Left ventricle myocardium superior (tissue), 1 donor: ENCODE data around the gene LYRM4. TPM values are rescaled to one million over a fixed set of nuclear protein-coding genes. Genes with fewer than 3 reads are reported as not detected.
"Not testable (repeated sequence)": the region's sequence is repeated elsewhere in the genome, so short reads cannot be mapped to it uniquely, and the experiment has no call there.

Experiments
- ATAC-seq: fragments of 200-7000 bp; cut with Tn5 transposase; one replicate; pipeline ENCODE4 v1.9.1; 2020; ENCODE audit warnings: mild to moderate bottlenecking, moderate library complexity
- DNase-seq: peaks from one replicate; pipeline ENCODE4 v3.0.0-alpha.2; 2020
- intact Hi-C: fragments of 100-400 bp; cut with micrococcal nuclease; formaldehyde crosslinking; loops from one replicate; pipeline ENCODE4 v1.11.0; 2022
- total RNA-seq: library from RNA; stranded (reverse); fragmentation: NEBNext Ultra II Directional; extraction: Animal tissue kit (Norgen Biotek cat#: 25700); gene quantifications from one replicate; pipeline ENCODE4 v1.2.1, GENCODE V29; 2021
- donor health status: DM: no; HTN: yes; CAD: no; lungs with severe emphysema.

The LYRM4 gene
- total RNA-seq, 1 donor from 2014 or later = 26.6 TPM

- intact Hi-C loops = no loop called here
- no peak for ATAC-seq
- DNase-seq = no peak
Measured at GRCh38 chr6:5133943-5134342, 126.8 kb downstream of the LYRM4 start.

- ATAC-seq (peak; percentile 96), DNase-seq (peak; percentile 79)
- intact Hi-C loops = no loop called here
Measured at GRCh38 chr6:5132731-5133130, 128.0 kb downstream of the LYRM4 start.

- intact Hi-C loops = no loop called here
- DNase-seq (no peak), ATAC-seq (no peak)
Measured at GRCh38 chr6:5130135-5130866, 130.4 kb downstream of the LYRM4 start.

- DNase-seq (no peak), ATAC-seq (no peak)
- intact Hi-C loops = no loop called here
Measured at GRCh38 chr6:5128351-5128750, 132.4 kb downstream of the LYRM4 start.

GRCh38 chr6:5127106-5127687 lies 133.6 kb downstream of the LYRM4 start:
- ATAC-seq (no peak), DNase-seq (no peak)
- intact Hi-C loops = no loop called here

GRCh38 chr6:5126214-5126613 lies 134.5 kb downstream of the LYRM4 start:
- ATAC-seq (no peak), DNase-seq (no peak)
- intact Hi-C loops = no loop called here

- no peak for ATAC-seq
- intact Hi-C loops = no loop called here
- DNase-seq = no peak
Measured at GRCh38 chr6:5125152-5126006, 135.4 kb downstream of the LYRM4 start.

- DNase-seq (no peak), ATAC-seq (no peak)
- intact Hi-C loops = no loop called here
Measured at GRCh38 chr6:5124526-5124925, 136.2 kb downstream of the LYRM4 start.

- intact Hi-C loops = no loop called here
- no peak for ATAC-seq
- DNase-seq = no peak
Measured at GRCh38 chr6:5123296-5124143, 137.2 kb downstream of the LYRM4 start.

GRCh38 chr6:5122504-5123112 lies 138.1 kb downstream of the LYRM4 start:
- no peak for ATAC-seq
- no peak for DNase-seq
- intact Hi-C loops = no loop called here

- intact Hi-C loops = no loop called here
- DNase-seq (no peak), ATAC-seq (no peak)
Measured at GRCh38 chr6:5121956-5122355, 138.8 kb downstream of the LYRM4 start.

- ATAC-seq (peak; percentile 96), DNase-seq (peak; percentile 79)
- intact Hi-C loops = no loop called here
Measured at GRCh38 chr6:5121479-5121878, 139.3 kb downstream of the LYRM4 start.

- DNase-seq, intact Hi-C loops, ATAC-seq: not testable (repeated sequence)
Measured at GRCh38 chr6:5120543-5120942, 140.2 kb downstream of the LYRM4 start.

- DNase-seq (no peak), ATAC-seq (no peak)
- intact Hi-C loops = no loop called here
Measured at GRCh38 chr6:5120011-5120410, 140.7 kb downstream of the LYRM4 start.

GRCh38 chr6:5119090-5119951 lies 141.4 kb downstream of the LYRM4 start:
- ATAC-seq (no peak), DNase-seq (no peak)
- intact Hi-C loops = no loop called here

- intact Hi-C loops = no loop called here
- DNase-seq = no peak
- ATAC-seq = no peak
Measured at GRCh38 chr6:5116243-5116991, 144.3 kb downstream of the LYRM4 start.

GRCh38 chr6:5115168-5115567 lies 145.6 kb downstream of the LYRM4 start:
- DNase-seq (peak; percentile 53), ATAC-seq (peak; percentile 72)
- intact Hi-C loops = no loop called here
